Fibroblast of skin of abdomen (primary cell): ENCODE data around the gene CCR5. TPM values are rescaled to one million over a fixed set of nuclear protein-coding genes. Genes with fewer than 3 reads are reported as not detected.
"Not testable (repeated sequence)": the region's sequence is repeated elsewhere in the genome, so short reads cannot be mapped to it uniquely, and the experiment has no call there.

Source experiments
- DNase-seq: peaks from one replicate; pipeline ENCODE4 v3.0.0-alpha.2; 2013
- polyA plus RNA-seq, 2 experiments: library from polyadenylated mRNA; unstranded; fragments of 120-200 nt; gene quantifications; one replicate each; pipeline ENCODE4 v1.2.1, GENCODE V29; 2013; ENCODE audit not compliant: insufficient read length in 2 of 2

The CCR5 gene
- polyA plus RNA-seq (2013, experiment 1 of 2; ENCODE audit: insufficient read length): not detected
- not detected for polyA plus RNA-seq (2013, experiment 2 of 2; ENCODE audit: insufficient read length)

DNA sequence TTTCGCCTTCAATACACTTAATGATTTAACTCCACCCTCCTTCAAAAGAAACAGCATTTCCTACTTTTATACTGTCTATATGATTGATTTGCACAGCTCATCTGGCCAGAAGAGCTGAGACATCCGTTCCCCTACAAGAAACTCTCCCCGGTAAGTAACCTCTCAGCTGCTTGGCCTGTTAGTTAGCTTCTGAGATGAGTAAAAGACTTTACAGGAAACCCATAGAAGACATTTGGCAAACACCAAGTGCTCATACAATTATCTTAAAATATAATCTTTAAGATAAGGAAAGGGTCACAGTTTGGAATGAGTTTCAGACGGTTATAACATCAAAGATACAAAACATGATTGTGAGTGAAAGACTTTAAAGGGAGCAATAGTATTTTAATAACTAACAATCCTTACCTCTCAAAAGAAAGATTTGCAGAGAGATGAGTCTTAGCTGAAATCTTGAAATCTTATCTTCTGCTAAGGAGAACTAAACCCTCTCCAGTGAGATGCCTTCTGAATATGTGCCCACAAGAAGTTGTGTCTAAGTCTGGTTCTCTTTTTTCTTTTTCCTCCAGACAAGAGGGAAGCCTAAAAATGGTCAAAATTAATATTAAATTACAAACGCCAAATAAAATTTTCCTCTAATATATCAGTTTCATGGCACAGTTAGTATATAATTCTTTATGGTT is at the start of gene CCR5:
TSS of gene CCR5 (plus strand) at position 108 of the 680 bp plus-strand sequence. CDS start 1,957 bp downstream, outside the sequence.
- DNase-seq: no peak

DNA sequence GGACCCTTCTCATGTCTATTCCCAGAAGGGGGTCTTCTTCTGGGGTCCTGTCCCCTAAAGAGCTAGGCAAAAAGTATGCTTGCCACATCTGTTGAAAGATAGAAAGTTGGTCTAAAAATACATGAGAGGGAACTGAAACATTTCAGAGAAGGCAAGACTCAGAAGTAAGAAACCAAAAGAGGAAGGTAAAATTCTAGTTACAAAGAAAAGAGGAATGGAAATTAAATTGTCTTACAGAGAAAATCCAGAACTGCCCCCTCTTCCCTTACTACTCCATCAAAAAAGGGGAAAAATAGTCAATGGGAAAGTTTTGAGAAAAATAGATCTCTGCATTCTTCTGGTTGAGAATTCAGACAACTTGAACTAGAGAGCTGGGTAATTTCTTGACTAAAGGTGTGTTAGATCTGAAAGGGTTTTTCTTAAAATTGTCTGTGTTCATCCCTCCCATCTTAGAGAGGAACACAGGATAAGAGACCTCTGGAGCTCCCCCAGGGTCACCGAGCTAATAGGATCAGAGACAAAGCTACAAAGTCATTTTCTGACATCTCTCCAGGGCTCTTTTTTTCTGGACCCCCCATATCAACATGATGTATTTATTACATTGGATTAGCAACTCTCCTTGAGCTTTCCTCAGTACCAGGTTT is 49.2 kb upstream of the CCR5 start:
- DNase-seq: no peak

DNA sequence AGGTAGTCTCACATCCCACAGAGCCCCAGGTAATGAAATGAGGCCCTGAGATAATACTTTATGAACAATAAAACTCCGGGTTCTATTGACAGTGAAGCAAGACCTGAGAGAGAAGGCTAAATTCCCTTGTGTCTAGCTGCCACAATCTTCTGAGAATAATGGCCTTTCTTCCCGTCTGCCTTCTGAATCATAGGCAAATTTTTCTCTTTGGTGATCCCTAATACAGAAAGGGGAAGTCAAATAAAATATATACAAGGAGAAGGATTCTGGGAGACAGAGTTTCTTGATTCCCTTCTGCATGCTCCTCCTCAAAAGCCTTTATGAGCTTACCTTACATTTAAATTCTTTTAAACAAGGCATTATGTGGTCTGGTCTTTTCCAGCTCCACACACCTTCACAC is 46.7 kb upstream of the CCR5 start:
- DNase-seq: no peak

GRCh38 chr3:46325645-46326300 is 45.0 kb upstream of the CCR5 start:
- no peak for DNase-seq

DNA sequence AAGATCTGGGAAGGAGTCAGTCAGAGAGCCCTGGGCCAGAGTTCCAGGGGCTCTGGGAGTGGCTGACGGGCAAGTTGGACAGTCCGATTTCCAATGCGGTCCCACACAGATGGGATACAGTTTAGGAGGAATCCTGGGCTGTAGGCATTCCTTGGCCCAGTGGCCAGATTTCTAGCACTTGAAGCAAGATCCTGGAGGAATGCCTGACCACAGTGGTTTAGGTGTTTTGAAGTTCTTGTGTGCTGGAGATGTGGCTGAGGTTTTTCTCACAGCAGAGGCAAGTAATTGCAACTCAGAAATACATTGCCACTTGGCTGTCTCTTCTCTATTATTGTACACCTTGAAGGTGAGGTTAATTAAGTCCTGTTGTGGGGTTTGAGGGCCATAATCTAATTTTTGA is 40.1 kb upstream of the CCR5 start:
- not testable (repeated sequence) for DNase-seq

- DNase-seq: peak; percentile 4
These were observed 35.8 kb upstream of the CCR5 start for GRCh38 chr3:46334741-46335478.

- no peak for DNase-seq
These were observed 35.2 kb upstream of the CCR5 start for GRCh38 chr3:46335541-46335940.

DNA sequence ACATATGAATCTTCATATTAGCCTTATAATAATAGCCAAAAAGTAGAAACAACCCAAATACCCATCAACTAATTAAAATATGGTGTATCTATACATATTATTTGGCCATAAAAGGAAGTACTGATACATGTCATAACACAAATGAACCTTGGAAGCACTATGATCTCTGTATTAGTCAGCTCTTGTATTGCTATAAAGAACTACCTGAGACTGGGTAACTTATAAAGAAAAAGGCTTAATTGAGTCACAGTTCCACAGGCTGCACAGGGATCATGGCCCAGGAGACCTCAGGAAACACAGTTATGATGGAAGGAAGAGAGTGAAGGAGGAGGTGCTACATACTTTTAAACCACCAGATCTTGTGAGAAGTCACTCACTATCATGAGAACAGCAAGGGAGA is 32.8 kb upstream of the CCR5 start:
- no peak for DNase-seq

DNA sequence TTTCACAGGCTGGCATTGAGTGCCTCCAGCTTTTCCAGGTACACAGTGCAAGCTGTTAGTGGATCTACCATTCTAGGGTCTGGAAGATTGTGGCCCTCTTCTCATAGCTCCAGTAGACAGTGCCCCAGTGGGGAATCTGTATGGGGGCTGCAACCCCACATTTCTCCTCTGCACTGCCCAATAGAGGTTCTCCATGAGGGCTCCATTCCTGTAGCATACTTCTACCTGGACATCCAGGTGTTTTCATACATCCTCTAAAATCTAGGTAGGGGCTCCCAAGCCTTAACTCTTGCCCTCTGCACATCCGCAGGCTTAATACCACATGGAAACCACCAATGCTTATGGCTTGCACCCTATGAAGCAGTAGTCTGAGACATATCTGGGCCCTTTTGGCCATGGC is 31.9 kb upstream of the CCR5 start:
- no peak for DNase-seq

DNA sequence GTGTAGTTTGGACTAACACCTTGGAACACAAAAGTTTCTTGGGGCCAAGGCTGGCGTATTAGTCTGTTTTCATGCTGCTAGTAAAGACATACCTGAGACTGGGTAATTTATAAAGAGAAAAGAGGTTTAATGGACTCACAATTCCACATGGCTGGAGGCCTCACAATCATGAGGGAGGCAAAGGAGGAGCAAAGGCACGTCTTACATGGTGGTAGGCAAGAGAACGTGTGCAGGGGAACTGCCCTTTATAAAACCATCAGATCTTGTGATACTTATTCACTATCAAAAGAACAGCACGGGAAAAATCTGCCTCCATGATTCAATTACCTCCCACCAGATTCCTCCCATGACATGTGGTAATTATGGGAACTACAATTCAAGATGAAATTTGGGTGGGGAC is 26.3 kb upstream of the CCR5 start:
- no peak for DNase-seq

- no peak for DNase-seq
These were observed 21.8 kb upstream of the CCR5 start for GRCh38 chr3:46348823-46349482.

- no peak for DNase-seq
These were observed 21.1 kb upstream of the CCR5 start for GRCh38 chr3:46349484-46350261.

GRCh38 chr3:46350262-46350565 is 20.5 kb upstream of the CCR5 start:
- DNase-seq: no peak

DNA sequence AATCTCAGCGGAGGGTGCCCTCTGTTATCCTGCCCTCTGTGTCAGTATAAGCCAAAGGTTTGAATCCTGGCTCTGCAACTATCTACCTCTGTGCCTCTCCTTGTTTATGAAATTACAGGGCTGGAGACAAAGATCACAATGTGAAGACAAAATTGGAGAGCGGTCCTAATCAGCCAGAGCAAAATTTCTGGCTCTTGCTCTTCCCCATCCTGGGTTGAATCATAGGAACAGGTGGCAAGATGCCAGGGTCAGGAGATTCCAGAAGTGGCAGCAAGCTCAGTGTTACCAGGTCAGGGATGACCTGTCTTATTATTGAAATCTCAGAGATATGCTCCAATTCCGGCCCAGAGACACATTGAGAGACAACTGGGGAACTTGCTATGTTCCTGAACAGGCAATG is 19.1 kb upstream of the CCR5 start:
- no peak for DNase-seq

GRCh38 chr3:46353090-46353489 is 17.7 kb upstream of the CCR5 start:
- DNase-seq: no peak

DNA sequence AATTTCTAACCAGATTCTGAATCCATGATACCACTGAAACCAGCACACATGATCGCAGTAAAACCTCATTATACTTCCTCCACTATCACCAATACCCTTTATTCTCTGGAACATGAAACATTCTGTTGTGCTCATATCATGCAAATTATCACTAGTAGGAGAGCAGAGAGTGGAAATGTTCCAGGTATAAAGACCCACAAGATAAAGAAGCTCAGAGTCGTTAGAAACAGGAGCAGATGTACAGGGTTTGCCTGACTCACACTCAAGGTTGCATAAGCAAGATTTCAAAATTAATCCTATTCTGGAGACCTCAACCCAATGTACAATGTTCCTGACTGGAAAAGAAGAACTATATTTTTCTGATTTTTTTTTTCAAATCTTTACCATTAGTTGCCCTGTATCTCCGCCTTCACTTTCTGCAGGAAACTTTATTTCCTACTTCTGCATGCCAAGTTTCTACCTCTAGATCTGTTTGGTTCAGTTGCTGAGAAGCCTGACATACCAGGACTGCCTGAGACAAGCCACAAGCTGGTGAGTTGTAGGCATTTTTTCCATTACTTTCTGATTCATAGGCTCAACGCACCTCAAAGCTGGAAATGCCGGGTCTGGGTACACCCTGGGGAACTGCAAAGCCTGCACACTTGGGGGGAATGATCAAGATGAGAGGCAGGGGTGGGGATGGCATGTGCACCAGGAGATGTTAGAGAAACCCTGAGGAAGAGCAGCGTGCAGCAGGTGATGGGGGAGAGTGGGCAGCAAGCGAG is 16.9 kb upstream of the CCR5 start, which contains the start of gene CCR2:
TSS of gene CCR2 (plus strand) at position 465 of the 764 bp plus-strand sequence. CDS start 3,417 bp downstream, outside the sequence.
- no peak for DNase-seq

- no peak for DNase-seq
These were observed 16.3 kb upstream of the CCR5 start for GRCh38 chr3:46354478-46354877.

DNA sequence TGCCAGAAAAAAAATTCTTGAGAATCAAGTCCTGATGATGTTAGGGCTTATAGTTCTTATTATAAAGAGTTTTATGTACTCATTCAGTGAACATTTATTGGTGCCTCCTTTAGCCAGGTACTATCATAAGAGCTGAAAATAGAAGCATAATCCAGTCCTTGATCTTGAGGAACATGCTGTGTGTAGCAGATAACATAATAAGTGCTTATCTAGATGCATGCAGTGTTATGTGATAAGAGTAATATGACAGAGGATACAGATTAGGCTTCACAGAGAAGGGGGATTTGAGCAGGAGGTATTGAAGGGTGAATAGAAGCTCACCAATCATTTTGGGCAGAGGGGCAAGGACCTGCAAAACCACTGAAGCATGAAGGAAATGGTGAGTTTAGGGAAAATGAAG is 15.8 kb upstream of the CCR5 start:
- no peak for DNase-seq

- no peak for DNase-seq
These were observed 14.5 kb upstream of the CCR5 start for GRCh38 chr3:46356276-46356675.

DNA sequence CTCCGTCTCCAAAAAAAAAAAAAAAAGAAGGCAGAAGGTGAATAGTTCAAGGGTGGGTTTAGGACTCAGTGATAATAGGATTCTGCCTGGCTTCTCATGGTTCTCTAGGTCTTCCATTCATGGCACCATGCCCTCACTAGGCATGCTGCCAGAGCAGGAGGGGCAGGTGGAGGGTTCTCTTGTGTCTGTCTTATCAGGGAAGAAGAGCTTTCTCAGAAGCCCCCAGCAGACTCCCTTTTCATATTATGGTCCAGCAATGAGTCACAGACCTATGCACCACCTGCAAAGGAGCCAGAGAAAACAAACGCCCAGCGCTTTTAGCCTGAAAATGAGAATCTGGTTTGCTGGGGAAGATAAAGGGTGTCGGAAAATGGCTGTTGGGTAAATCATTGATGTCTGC is 13.8 kb upstream of the CCR5 start:
- no peak for DNase-seq

DNA sequence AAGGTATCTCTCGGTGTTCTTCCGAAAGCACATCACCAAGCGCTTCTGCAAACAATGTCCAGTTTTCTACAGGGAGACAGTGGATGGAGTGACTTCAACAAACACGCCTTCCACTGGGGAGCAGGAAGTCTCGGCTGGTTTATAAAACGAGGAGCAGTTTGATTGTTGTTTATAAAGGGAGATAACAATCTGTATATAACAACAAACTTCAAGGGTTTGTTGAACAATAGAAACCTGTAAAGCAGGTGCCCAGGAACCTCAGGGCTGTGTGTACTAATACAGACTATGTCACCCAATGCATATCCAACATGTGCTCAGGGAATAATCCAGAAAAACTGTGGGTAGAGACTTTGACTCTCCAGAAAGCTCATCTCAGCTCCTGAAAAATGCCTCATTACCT is 12.3 kb upstream of the CCR5 start:
- no peak for DNase-seq
